Measurements from ENCODE around the gene TEAD1.

Gene TEAD1

GRCh38 chr11:12667646-12668045 lies 6.6 kb upstream of the TEAD1 start:
- DNase-seq: no peak

GRCh38 chr11:12668166-12668565 lies 6.1 kb upstream of the TEAD1 start:
- no peak for DNase-seq

GRCh38 chr11:12669930-12670329 lies 4.3 kb upstream of the TEAD1 start:
- DNase-seq: no peak

GRCh38 chr11:12671370-12671769 lies 2.9 kb upstream of the TEAD1 start:
- DNase-seq: no peak

GRCh38 chr11:12673601-12673923 lies 659 bp upstream of the TEAD1 start:
- no peak for DNase-seq

GRCh38 chr11:12674571-12674935 lies 332 bp downstream of the TEAD1 start:
- no peak for DNase-seq

GRCh38 chr11:12674936-12675696 lies 895 bp downstream of the TEAD1 start:
- no peak for DNase-seq

GRCh38 chr11:12675951-12676711 lies 1.9 kb downstream of the TEAD1 start:
- no peak for DNase-seq

- DNase-seq: no peak
Measured at GRCh38 chr11:12677131-12677530, 2.9 kb downstream of the TEAD1 start.

GRCh38 chr11:12678092-12678491 lies 3.9 kb downstream of the TEAD1 start:
- no peak for DNase-seq

GRCh38 chr11:12678991-12679390 lies 4.8 kb downstream of the TEAD1 start:
- DNase-seq: no peak

GRCh38 chr11:12679471-12679870 lies 5.2 kb downstream of the TEAD1 start:
- DNase-seq: no peak

GRCh38 chr11:12680246-12680939 lies 6.2 kb downstream of the TEAD1 start:
- peak; percentile 39 for DNase-seq

- DNase-seq: no peak
Measured at GRCh38 chr11:12680940-12681258, 6.7 kb downstream of the TEAD1 start.

GRCh38 chr11:12681466-12681865 lies 7.2 kb downstream of the TEAD1 start:
- DNase-seq: no peak

- DNase-seq: no peak
Measured at GRCh38 chr11:12682288-12682687, 8.1 kb downstream of the TEAD1 start.

- DNase-seq: no peak
Measured at GRCh38 chr11:12682737-12683500, 8.7 kb downstream of the TEAD1 start.

- DNase-seq: no peak
Measured at GRCh38 chr11:12683874-12684273, 9.7 kb downstream of the TEAD1 start.

GRCh38 chr11:12684315-12684714 lies 10.1 kb downstream of the TEAD1 start:
- DNase-seq: no peak

- no peak for DNase-seq
Measured at GRCh38 chr11:12684816-12685215, 10.6 kb downstream of the TEAD1 start.

GRCh38 chr11:12685229-12685628 lies 11.0 kb downstream of the TEAD1 start:
- no peak for DNase-seq

GRCh38 chr11:12686246-12687060 lies 12.2 kb downstream of the TEAD1 start:
- no peak for DNase-seq

GRCh38 chr11:12687216-12687623 lies 13.0 kb downstream of the TEAD1 start:
- no peak for DNase-seq
